KOPT-K1 (cell line): Measurements from ENCODE around the gene CIDEB.
A peak's percentile ranks its signal among the peaks of the same experiment; 100 is the strongest.

Source experiments
- H3K27ac ChIP-seq: fragments of 200-600 bp; sonication (generic); 2 replicates; pipeline ENCODE4 v1.5.1; 2016; ENCODE audit warnings: antibody characterized with exemption, mild to moderate bottlenecking, low read depth, low read length; ENCODE audit not compliant: poor library complexity, severe bottlenecking
- H3K36me3 ChIP-seq: fragments of 200-600 bp; sonication (generic); 2 replicates; pipeline ENCODE4 v1.5.1; 2017; ENCODE audit warnings: antibody characterized with exemption, mild to moderate bottlenecking, low read length, moderate library complexity; ENCODE audit not compliant: insufficient read depth
- H3K9me3 ChIP-seq: fragments of 200-600 bp; sonication (generic); 2 replicates; pipeline ENCODE4 v1.5.1; 2017; ENCODE audit warnings: antibody characterized with exemption, low read length, mild to moderate bottlenecking; ENCODE audit not compliant: insufficient read depth, poor library complexity, severe bottlenecking

Gene CIDEB

GRCh38 chr14:24274101-24274543 lies 33.7 kb downstream of the CIDEB start:
- Histone ChIP-seq H3K9me3 (no peaks in the 10 kb centered on the region), H3K36me3 (no peaks in the 10 kb centered on the region), H3K27ac (no peak overlapping the region)

GRCh38 chr14:24273422-24273998 lies 34.3 kb downstream of the CIDEB start:
- no peaks in the 10 kb centered on the region for H3K9me3 ChIP-seq
- H3K27ac ChIP-seq = no peak overlapping the region
- no peaks in the 10 kb centered on the region for H3K36me3 ChIP-seq

GRCh38 chr14:24272467-24272866 lies 35.3 kb downstream of the CIDEB start:
- Histone ChIP-seq H3K36me3 (peaks cover 4% of the 10 kb centered on the region; the same call in 1 of the 2 replicates), H3K27ac (no peak overlapping the region), H3K9me3 (no peaks in the 10 kb centered on the region)

- H3K27ac ChIP-seq = peak overlapping the region; percentile 77
- H3K36me3 ChIP-seq = peaks cover 10% of the 10 kb centered on the region; the same call in 1 of the 2 replicates
- H3K9me3 ChIP-seq = no peaks in the 10 kb centered on the region
Measured at GRCh38 chr14:24271834-24272263, 35.9 kb downstream of the CIDEB start.

GRCh38 chr14:24271134-24271833 lies 36.5 kb downstream of the CIDEB start, which contains the start of gene RABGGTA:
TSS of gene RABGGTA (minus strand) at chr14:24271597. CDS start at chr14:24271115, 482 bp downstream.
- Histone ChIP-seq H3K9me3 (no peaks in the 10 kb centered on the region), H3K36me3 (peaks cover 16% of the 10 kb centered on the region; the same call in 1 of the 2 replicates), H3K27ac (peak within 1 kb of the TSS; percentile 77)

- peak overlapping the region; percentile 77 for H3K27ac ChIP-seq
- H3K9me3 ChIP-seq = no peaks in the 10 kb centered on the region
- peaks cover 21% of the 10 kb centered on the region; the same call in 1 of the 2 replicates for H3K36me3 ChIP-seq
Measured at GRCh38 chr14:24270537-24271133, 37.1 kb downstream of the CIDEB start.

GRCh38 chr14:24269910-24270536 lies 37.8 kb downstream of the CIDEB start:
- Histone ChIP-seq H3K27ac (no peak overlapping the region), H3K36me3 (peaks cover 21% of the 10 kb centered on the region; the same call in 1 of the 2 replicates)

GRCh38 chr14:24269368-24269767 lies 38.4 kb downstream of the CIDEB start:
- Histone ChIP-seq H3K9me3 (no peaks in the 10 kb centered on the region), H3K36me3 (peaks cover 21% of the 10 kb centered on the region; the same call in 1 of the 2 replicates), H3K27ac (no peak overlapping the region)

More at GRCh38 chr14:24269910-24270536, 37.8 kb downstream of the CIDEB start:
- H3K9me3 ChIP-seq = no peaks in the 10 kb centered on the region

- Histone ChIP-seq H3K36me3 (peaks cover 21% of the 10 kb centered on the region; the same call in 1 of the 2 replicates), H3K27ac (no peak overlapping the region), H3K9me3 (no peaks in the 10 kb centered on the region)
Measured at GRCh38 chr14:24268225-24268624, 39.6 kb downstream of the CIDEB start.

- Histone ChIP-seq H3K27ac (no peak overlapping the region), H3K36me3 (peaks cover 21% of the 10 kb centered on the region; the same call in 1 of the 2 replicates), H3K9me3 (no peaks in the 10 kb centered on the region)
Measured at GRCh38 chr14:24267516-24267915, 40.3 kb downstream of the CIDEB start.

- H3K27ac ChIP-seq = no peak overlapping the region
- peaks cover 21% of the 10 kb centered on the region; the same call in 1 of the 2 replicates for H3K36me3 ChIP-seq
- H3K9me3 ChIP-seq = no peaks in the 10 kb centered on the region
Measured at GRCh38 chr14:24266344-24267244, 41.2 kb downstream of the CIDEB start.

GRCh38 chr14:24264298-24264697 lies 43.5 kb downstream of the CIDEB start:
- no peaks in the 10 kb centered on the region for H3K9me3 ChIP-seq
- H3K36me3 ChIP-seq = peaks cover 21% of the 10 kb centered on the region; the same call in 1 of the 2 replicates
- no peak overlapping the region for H3K27ac ChIP-seq

GRCh38 chr14:24263848-24264247 lies 43.9 kb downstream of the CIDEB start:
- H3K27ac ChIP-seq = no peak overlapping the region
- H3K36me3 ChIP-seq = peaks cover 21% of the 10 kb centered on the region; the same call in 1 of the 2 replicates
- H3K9me3 ChIP-seq = no peaks in the 10 kb centered on the region
